SKM-1 treated with dmso at 0.1 percent for 144 hours (cell line): ENCODE data around the gene SOBP.

ENCODE experiments used
- DNase-seq: peaks from one replicate; lab custom pipeline; 2025; ENCODE audit not compliant: unreplicated experiment; lab: John Stamatoyannopoulos, UW

The SOBP gene

DNA sequence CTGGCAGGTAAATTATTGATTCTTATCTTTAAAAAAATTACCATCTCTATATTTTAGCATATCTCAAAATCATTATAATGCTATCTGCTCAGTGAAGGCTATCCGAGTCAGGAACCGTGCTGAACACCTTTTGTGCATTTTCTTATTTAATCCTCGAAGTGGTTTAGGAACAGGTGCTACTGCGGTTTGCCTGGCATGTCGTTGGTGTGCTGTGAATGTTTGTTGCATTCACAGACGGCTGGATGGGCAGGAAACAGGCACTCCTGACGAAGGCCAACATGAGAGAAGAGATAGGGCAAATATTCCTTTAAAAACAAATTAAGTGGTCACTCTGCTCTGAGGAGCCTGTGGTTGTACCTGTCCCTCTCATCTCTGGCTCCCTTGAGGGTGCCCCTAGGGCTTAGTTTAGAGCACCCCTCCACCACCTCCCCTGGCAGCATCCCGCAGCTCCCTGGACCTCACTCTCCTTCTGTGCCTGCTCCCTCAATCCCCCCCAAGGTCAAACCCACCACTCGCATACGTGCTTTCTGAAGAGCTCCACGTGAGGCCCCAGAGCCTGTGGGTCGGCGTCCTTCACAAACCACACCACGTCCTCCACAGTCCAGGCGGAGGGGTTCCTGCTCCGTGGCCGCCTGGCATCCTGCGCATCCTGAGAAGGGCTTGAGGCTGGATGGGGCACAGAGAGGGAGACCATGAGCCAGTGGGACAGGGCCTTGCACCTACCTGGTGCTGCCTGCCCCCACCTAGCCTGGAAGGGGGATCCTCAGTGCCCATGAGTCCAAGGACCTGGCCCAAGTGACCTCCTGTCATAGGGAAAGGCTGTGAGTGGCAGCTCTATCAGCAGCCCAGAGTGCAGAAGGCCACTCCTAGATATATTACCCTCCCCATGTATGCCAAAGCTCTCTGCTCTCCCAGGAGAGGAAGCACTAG lies 217.7 kb downstream of the SOBP start:
- DNase-seq, result no peak

DNA sequence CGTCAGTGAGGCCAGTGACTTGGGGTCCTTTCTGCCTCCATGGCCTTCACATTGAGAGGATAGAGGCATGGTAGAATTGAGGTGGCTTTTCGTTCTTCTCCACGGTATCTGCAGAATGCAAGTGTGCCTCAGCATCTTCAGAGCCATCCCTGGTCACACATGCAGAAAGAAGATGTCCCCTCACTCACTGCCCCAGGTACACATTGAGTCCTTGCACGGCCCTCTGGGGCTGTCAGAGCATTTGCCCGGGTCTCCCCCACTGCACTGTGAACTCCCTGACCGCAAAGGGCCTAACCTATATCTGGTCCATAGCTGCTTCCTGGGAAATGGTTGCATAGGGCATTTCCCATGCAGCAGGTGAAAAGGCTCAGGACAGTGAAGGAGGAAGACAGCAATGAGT lies 218.5 kb downstream of the SOBP start:
- no peak for DNase-seq

GRCh38 chr6:107709341-107709740 lies 219.4 kb downstream of the SOBP start:
- DNase-seq, result no peak
